GM12891 (cell line): Measurements from ENCODE around the gene UBL4B.

ENCODE experiments used
- POLR2A ChIP-seq: IDR thresholded peaks from 2 replicates; pipeline ENCODE4 v1.6.1; 2011; ENCODE audit warnings: low read depth, low read length, control low read depth
- POLR2AphosphoS5 ChIP-seq: IDR thresholded peaks from 2 replicates; pipeline ENCODE4 v1.6.1; 2011; ENCODE audit warnings: low read depth, low read length, control low read depth

GRCh38 chr1:110107867-110108469 lies 4.3 kb upstream of the UBL4B start:
- TF ChIP-seq POLR2A (no peak), POLR2AphosphoS5 (no peak)
